GM20000 (cell line): ENCODE measurements around the gene TCERG1.

Experiments used
- DNase-seq: peaks from one replicate; pipeline ENCODE4 v3.0.0; 2012; ENCODE audit warnings: low spot score
- CTCF ChIP-seq: IDR thresholded peaks from 2 replicates; pipeline ENCODE4 v1.5.1; 2012; ENCODE audit warnings: mild to moderate bottlenecking, control low read depth; ENCODE audit errors: extremely low read depth, missing control alignments

TCERG1 gene

GRCh38 chr5:146410272-146410671, 36.9 kb upstream of the TCERG1 start:
- TF ChIP-seq CTCF = no peak
- no peak for DNase-seq

- DNase-seq = no peak
- no peak for TF ChIP-seq CTCF
Measured at GRCh38 chr5:146419696-146420095, 27.4 kb upstream of the TCERG1 start.

- DNase-seq = no peak
- TF ChIP-seq CTCF = no peak
Measured at GRCh38 chr5:146425023-146425422, 22.1 kb upstream of the TCERG1 start.

- no peak for DNase-seq
- no peak for TF ChIP-seq CTCF
Measured at GRCh38 chr5:146426305-146426704, 20.8 kb upstream of the TCERG1 start.

GRCh38 chr5:146426853-146427618, 20.1 kb upstream of the TCERG1 start:
- peak; percentile 60 for DNase-seq

GRCh38 chr5:146427619-146427997, 19.5 kb upstream of the TCERG1 start:
- no peak for DNase-seq
- no peak for TF ChIP-seq CTCF

More at GRCh38 chr5:146426853-146427618, 20.1 kb upstream of the TCERG1 start:
- TF ChIP-seq CTCF = peak; percentile 56

GRCh38 chr5:146428658-146429057, 18.5 kb upstream of the TCERG1 start:
- no peak for DNase-seq
- no peak for TF ChIP-seq CTCF
